Brain microvascular endothelial cell (primary cell): ENCODE results near the gene CENPT.
"Not testable (repeated sequence)": the region's sequence is repeated elsewhere in the genome, so short reads cannot be mapped to it uniquely, and the experiment has no call there.

Source experiments
- DNase-seq: peaks from one replicate; pipeline ENCODE4 v3.0.0-alpha.2; 2020
- H3K27ac ChIP-seq: fragments of 250-450 bp; sonication (Bioruptor Pico); 2 replicates; pipeline ENCODE4 v1.5.1; 2020; ENCODE audit warnings: mild to moderate bottlenecking, moderate library complexity
- H3K27me3 ChIP-seq: fragments of 250-450 bp; sonication (Bioruptor Pico); replicated peaks from 2 replicates; pipeline ENCODE4 v1.5.1; 2020; ENCODE audit warnings: mild to moderate bottlenecking
- H3K36me3 ChIP-seq: fragments of 250-450 bp; sonication (Bioruptor Pico); replicated peaks from 2 replicates; pipeline ENCODE4 v1.5.1; 2020; ENCODE audit warnings: mild to moderate bottlenecking
- H3K4me3 ChIP-seq: 2 replicates; pipeline ENCODE4 v1.5.1; 2011; ENCODE audit warnings: low read depth, mild to moderate bottlenecking, control low read depth, low read length, moderate library complexity
- CTCF ChIP-seq: IDR thresholded peaks from 2 replicates; pipeline ENCODE4 v1.5.1; 2011; ENCODE audit warnings: low read depth, mild to moderate bottlenecking, moderate library complexity, low read length, control low read depth, inconsistent platforms; ENCODE audit errors: missing control alignments
- in situ Hi-C: cut with HindIII; loops from 2 replicates; pipeline ENCODE4 v1.10.0; 2017; ENCODE audit warnings: low sequenced_read_pairs, low pct_ligation_motif_present

Gene CENPT

DNA sequence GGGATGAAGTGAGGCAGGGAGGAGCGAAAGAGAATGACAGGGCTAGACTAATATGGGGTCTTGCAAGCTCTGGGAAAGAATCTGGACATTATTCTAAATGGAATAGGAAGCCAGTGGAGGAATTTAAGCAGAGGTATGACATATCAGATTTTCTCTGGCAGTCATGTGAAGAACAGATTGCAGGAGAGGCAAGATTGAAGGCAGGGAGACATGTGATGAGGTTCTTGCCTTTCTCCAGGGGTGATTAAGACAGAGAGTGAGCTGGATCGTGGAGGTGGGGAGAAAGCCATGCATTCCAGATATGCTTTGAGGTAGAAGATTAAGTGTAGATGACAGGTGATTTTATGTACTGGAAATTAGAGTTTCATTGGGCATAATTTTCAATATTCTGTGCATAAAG, 9.7 kb downstream of the CENPT start:
- Histone ChIP-seq H3K27ac (no peak overlapping the region), H3K36me3 (no peaks in the 10 kb centered on the region), H3K4me3 (no peak overlapping the region), H3K27me3 (no peaks in the 10 kb centered on the region)
- in situ Hi-C loops = no loop called here
- no peak for DNase-seq
- TF ChIP-seq CTCF = no peak

DNA sequence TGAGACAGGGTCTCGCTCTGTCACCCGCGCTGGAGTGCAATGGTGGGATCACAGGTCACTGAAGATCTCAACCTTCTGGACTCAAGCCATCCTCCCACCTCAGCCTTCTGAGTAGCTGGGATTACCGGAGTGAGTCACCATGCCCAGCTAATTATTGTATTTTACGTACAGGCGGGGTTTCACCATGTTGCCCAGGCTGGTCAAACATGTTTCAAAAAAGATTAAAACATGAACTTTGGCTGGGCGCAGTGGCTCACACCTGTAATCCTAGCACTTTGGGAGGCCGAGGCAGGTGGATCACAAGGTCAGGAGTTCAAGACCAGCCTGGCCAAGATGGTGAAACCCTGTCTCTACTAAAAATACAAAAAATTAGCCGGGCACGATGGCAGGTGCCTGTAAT, 10.3 kb downstream of the CENPT start:
- DNase-seq, H3K4me3 ChIP-seq, H3K27ac ChIP-seq, H3K36me3 ChIP-seq, in situ Hi-C loops, H3K27me3 ChIP-seq: not testable (repeated sequence)

- in situ Hi-C loops = no loop called here
- Histone ChIP-seq H3K36me3 (peaks cover 29% of the 10 kb centered on the region), H3K27me3 (no peaks in the 10 kb centered on the region), H3K4me3 (no peak overlapping the region), H3K27ac (no peak overlapping the region)
- no peak for DNase-seq
- TF ChIP-seq CTCF = no peak
Measured at GRCh38 chr16:67834242-67834614, 13.3 kb downstream of the CENPT start.

DNA sequence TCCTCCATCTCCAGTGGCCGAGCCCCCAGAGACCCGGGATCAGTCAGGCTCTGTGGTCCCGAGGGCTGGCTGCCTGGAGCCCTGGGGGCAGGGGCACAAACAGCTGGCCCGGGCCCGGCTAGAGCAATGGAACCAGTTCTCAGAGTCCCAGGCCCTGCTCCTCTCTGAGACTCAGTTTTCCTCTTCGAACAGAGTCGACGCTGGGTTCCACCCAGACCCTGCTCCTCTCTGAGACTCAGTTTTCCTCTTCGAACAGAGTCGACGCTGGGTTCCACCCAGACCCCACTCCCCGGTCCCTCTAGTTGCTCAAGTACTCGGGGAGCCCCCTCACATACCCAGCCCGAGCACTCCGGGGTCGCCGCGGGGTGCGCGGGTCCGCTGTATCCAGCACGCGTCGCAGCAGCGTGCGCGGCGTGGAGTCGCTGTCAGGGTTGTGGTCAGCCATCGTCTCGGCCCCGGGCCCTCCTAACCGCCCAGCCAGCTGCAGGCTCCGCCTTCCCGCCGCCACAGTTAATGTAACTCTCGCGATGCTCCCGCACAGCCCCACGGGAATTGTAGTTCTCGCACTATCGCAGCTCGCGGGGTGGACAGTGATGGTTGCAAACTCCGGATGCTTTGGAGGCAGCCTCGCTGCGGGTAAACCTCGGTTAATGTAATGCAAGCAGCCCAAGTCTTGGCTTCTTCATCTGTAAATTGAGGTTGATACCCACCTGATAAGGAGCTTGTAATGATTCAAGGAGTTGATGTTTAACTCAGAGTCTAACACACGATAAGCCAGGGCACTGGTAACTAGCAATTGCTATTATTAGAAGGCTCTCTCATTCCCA, 13.9 kb downstream of the CENPT start:
- peaks cover 34% of the 10 kb centered on the region for H3K36me3 ChIP-seq
- peak overlapping the region; percentile 69 for H3K27ac ChIP-seq
- no peak for TF ChIP-seq CTCF
- H3K4me3 ChIP-seq = peak overlapping the region; percentile 73
- in situ Hi-C loops = no loop called here
- H3K27me3 ChIP-seq = no peaks in the 10 kb centered on the region
- peak; percentile 89 for DNase-seq

DNA sequence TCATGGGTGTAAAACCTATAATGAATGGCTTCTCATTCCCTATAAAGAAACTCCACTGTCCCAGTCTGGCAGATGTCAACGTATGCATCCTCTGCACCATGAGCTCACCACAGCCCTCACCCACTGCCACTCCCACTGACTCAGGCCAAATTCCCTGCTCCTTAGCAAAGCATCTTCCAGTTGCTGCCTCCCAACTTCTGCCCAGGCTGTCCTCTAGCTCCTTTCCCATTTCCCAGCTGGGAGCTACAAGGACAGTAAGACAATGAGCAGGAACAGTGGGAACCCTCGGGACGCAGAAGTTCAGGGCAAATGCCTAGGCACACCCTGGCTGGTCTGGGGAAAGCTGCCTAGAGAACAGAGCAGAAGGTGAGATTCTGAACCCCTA, 14.5 kb downstream of the CENPT start:
- Histone ChIP-seq H3K27ac (peak overlapping the region; percentile 69), H3K27me3 (no peaks in the 10 kb centered on the region), H3K4me3 (peak overlapping the region; percentile 73), H3K36me3 (peaks cover 39% of the 10 kb centered on the region)
- in situ Hi-C loops = no loop called here
- DNase-seq = peak; percentile 60
- no peak for TF ChIP-seq CTCF

DNA sequence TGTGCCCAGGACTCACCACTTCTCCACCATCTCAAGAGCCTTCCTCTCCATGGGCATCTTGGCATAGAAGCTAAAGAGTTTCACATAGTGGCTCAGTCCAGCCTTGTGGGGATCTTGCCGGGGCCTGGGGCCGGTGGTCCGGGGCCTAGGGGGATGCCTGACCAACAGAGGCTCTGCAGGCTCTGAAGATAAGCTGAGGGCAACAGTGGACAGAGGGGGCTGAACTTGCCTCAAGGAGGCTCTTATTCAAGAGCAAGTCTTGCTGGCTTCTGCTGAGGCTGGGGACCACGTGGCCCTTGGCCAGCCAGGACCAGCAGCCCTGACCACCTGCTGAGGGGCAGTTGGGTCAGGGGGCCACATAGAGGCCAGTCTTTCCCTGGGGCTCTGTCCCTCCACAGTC, 18.8 kb downstream of the CENPT start:
- Histone ChIP-seq H3K27me3 (no peaks in the 10 kb centered on the region), H3K4me3 (no peak overlapping the region), H3K27ac (no peak overlapping the region), H3K36me3 (peaks cover 52% of the 10 kb centered on the region)
- no peak for DNase-seq
- no peak for TF ChIP-seq CTCF
- in situ Hi-C loops = no loop called here
